Kidney (tissue), 14 donors: ENCODE measurements around the gene LST1. TPM values are rescaled to one million over a fixed set of nuclear protein-coding genes. Genes with fewer than 3 reads are reported as not detected.

Experiments
- DNase-seq, 5 donors: peaks; one replicate each; pipeline ENCODE4 v3.0.0-alpha.2; 2013 to 2020
- FAIRE-seq: peaks from 2 replicates; lab custom pipeline; 2012; peaks lifted over from hg19 to GRCh38; lab: Jason Lieb, UNC
- H3K27ac ChIP-seq, 2 donors: one replicate each; pipeline ENCODE4 v1.7.0; 2013; ENCODE audit warnings: low read depth in 2 of 2, low read length in 2 of 2, inconsistent platforms in 1 of 2
- H3K27me3 ChIP-seq: one replicate; pipeline ENCODE4 v1.7.1; 2013; ENCODE audit warnings: low read length, inconsistent platforms; ENCODE audit not compliant: control insufficient read depth, insufficient read depth
- H3K36me3 ChIP-seq, 3 donors: one replicate each; pipeline versions ENCODE4 v1.7.0 to v1.7.1; 2013; ENCODE audit warnings: low read length in 3 of 3, control low read depth in 1 of 3, inconsistent platforms in 1 of 3; ENCODE audit not compliant: insufficient read depth in 3 of 3, control insufficient read depth in 2 of 3
- H3K4me1 ChIP-seq, 3 donors: one replicate each; pipeline versions ENCODE4 v1.7.0 to v1.7.1; 2013; ENCODE audit warnings: low read length in 3 of 3, inconsistent platforms in 1 of 3, low read depth in 1 of 3; ENCODE audit not compliant: control insufficient read depth in 2 of 3, insufficient read depth in 2 of 3
- H3K4me3 ChIP-seq, 3 donors: one replicate each; pipeline versions ENCODE4 v1.7.0 to v1.8.1; 2013; ENCODE audit warnings: low read length in 3 of 3, control low read depth in 1 of 3, inconsistent platforms in 1 of 3
- H3K9ac ChIP-seq, 3 donors: one replicate each; pipeline versions ENCODE4 v1.7.0 to v1.7.1; 2013; ENCODE audit warnings: low read length in 3 of 3, control low read depth in 1 of 3, inconsistent platforms in 1 of 3
- H3K9me3 ChIP-seq, 3 donors: one replicate each; pipeline versions ENCODE4 v1.7.0 to v1.7.1; 2013; ENCODE audit warnings: low read length in 3 of 3, control low read depth in 1 of 3, inconsistent platforms in 1 of 3; ENCODE audit not compliant: control insufficient read depth in 2 of 3, insufficient read depth in 1 of 3
- CTCF ChIP-seq: IDR thresholded peaks from 3 replicates; pipeline ENCODE4 v1.5.1; 2012; ENCODE audit warnings: mild to moderate bottlenecking, moderate library complexity, borderline replicate concordance; ENCODE audit not compliant: insufficient read depth; ENCODE audit errors: extremely low read depth
- intact Hi-C: fragments of 100-400 bp; cut with DNase I; formaldehyde crosslinking; loops from one replicate; pipeline ENCODE4 v1.11.1; 2022
- polyA plus RNA-seq: library from polyadenylated mRNA; stranded (reverse); fragments of 350-450 nt; fragmentation: Illumina TruSeq; extraction: RNeasy Lipid Tissue Mini Kit (QIAGEN cat#74804); gene quantifications from one replicate; pipeline ENCODE4 v1.2.3, GENCODE V29; 2014; ENCODE audit warnings: low read depth, low replicate concordance; ENCODE audit not compliant: insufficient read depth
- total RNA-seq: library from RNA; stranded (reverse); fragmentation: NEBNext Ultra II Directional; extraction: Animal tissue kit (Norgen Biotek cat#: 25700); gene quantifications from one replicate; pipeline ENCODE4 v1.2.1, GENCODE V29; 2021
- donor health status: control.
- donor health status: control.
- donor health status: control.
- donor health status: control.
- donor health status: control.
- donor health status: DM: yes; HTN: yes; CAD: no.
- donor health status: Normal renal cell carcinoma (clear cell type).

Gene LST1
- total and polyA plus RNA-seq, 2 donors from 2014 or later, result 14.8 to 31.5 TPM

DNA sequence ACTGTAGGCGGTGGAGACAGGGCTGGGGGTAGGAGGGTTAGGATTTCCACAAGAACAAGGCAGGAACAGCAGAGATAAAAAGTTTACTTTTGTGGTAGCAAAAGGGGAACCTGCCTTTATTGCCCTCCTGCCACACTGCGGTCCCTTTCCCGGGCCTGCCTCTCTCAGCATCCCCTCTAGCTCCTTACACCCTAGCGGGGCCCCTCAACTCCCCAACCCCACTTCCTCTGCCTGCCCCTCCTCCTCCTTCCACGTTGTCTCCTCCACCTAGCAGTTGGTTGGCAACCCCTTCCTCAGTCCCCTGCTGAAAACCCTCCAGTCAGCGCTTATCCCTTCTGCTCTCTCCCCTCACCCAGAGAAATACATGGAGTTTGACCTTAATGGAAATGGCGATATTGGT is 29.7 kb downstream of the LST1 start:
- Histone ChIP-seq H3K9me3 (no peaks in the 10 kb centered on the region), H3K9ac (peak overlapping the region in 1 of 3 donors; percentile 12), H3K4me3 (no peak overlapping the region), H3K27ac (no peak overlapping the region), H3K27me3 (no peaks in the 10 kb centered on the region), H3K36me3 (no peaks in the 10 kb centered on the region), H3K4me1 (peaks cover 0 to 3% (median 0%) of the 10 kb centered on the region in 3 donors)
- FAIRE-seq (no peak), DNase-seq (peak in 1 of 5 donors; percentile 25)
- no peak for TF ChIP-seq CTCF
- intact Hi-C loops, result no loop called here

GRCh38 chr6:31617010-31617409 is 30.9 kb downstream of the LST1 start:
- DNase-seq (no peak), FAIRE-seq (no peak)
- H3K9ac ChIP-seq, result no peak overlapping the region
- H3K27ac ChIP-seq, result no peak overlapping the region
- peaks cover 0 to 6% (median 0%) of the 10 kb centered on the region in 3 donors for H3K4me1 ChIP-seq
- H3K9me3 ChIP-seq, result no peaks in the 10 kb centered on the region
- H3K4me3 ChIP-seq, result no peak overlapping the region
- no peak for TF ChIP-seq CTCF
- intact Hi-C loops, result no loop called here
- no peaks in the 10 kb centered on the region for H3K36me3 ChIP-seq
- H3K27me3 ChIP-seq, result no peaks in the 10 kb centered on the region

DNA sequence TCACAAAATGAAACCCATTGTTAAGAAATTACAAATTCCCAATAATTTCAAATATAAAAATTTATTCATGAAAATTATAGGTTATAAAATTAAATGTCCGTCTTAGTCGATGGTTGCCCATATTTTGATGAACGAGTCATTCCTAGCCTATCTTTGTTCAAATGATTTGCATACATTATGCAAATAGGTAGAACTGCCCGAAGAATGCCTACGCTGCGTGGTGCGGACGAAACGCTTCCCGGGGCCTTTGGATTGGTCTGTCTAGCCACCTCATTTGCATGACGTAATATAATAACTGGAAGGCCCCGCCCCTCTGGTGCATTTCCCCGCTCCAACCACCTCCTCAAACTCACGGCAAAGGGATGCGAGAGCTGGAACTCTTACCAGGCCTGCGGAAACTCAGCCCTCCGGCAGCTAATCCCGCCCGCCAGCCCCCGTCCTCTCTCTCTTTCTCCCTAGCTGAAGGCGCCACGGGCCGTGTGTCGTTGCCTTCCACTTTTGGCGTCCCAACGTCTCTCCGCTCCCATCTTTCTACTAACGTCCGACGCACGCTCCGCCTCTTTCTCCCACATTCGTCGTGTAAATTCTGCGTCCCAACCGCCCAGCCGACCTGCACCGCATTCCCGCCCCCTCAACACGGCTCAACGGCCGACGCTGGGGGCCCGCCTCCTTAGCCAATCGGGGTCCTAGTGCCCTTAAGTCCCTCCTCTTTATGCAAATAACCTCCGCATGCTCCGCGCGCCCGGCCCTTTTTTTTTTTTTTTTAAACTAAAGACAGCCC is 33.9 kb downstream of the LST1 start:
- FAIRE-seq (peak; percentile 98), DNase-seq (peak; percentile 99 to 100 (median 100))
- Histone ChIP-seq H3K9me3 (no peaks in the 10 kb centered on the region), H3K27ac (peak overlapping the region; percentile 95 to 99), H3K36me3 (peaks cover 6 to 16% (median 14%) of the 10 kb centered on the region in 3 donors), H3K27me3 (no peaks in the 10 kb centered on the region), H3K4me1 (peaks cover 0 to 13% (median 4%) of the 10 kb centered on the region in 3 donors), H3K9ac (peak overlapping the region; percentile 62 to 86 (median 68)), H3K4me3 (peak overlapping the region; percentile 76 to 83 (median 76))
- intact Hi-C loops, result no loop called here
- TF ChIP-seq CTCF, result no peak
